ENCODE data around the gene LTBP1. TPM values are rescaled to one million over a fixed set of nuclear protein-coding genes. Genes with fewer than 3 reads are reported as not detected.
A peak's percentile ranks its signal among the peaks of the same experiment; 100 is the strongest.

Gene LTBP1
- total RNA-seq, 4 donors from 2014 or later = 5.1 to 12.9 (median 10.7) TPM

DNA sequence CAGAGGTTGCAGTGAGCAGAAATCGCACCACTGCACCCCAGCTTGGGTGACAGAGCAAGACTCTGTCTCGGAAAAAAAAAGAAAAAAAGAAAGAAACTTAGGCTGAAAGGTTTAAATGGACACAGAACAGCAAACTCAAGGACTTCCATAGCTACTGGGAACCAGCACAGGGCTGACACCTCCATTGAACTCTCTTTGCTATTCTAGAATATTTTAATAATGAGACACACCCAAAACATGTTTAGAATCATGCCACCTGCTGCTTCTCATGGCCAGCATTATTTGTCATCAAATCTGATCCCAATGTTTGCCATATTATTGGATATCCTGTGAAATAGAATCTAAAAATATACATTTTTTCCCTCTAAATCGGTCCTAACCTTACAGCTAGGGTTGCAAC lies 42.7 kb upstream of the LTBP1 start:
- H3K9me3 ChIP-seq = no peaks in the 10 kb centered on the region
- H3K36me3 ChIP-seq = no peaks in the 10 kb centered on the region
- no peak for TF ChIP-seq POLR2A (IDR thresholded peaks at IDR 0.05)
- TF ChIP-seq, protein P1, sequence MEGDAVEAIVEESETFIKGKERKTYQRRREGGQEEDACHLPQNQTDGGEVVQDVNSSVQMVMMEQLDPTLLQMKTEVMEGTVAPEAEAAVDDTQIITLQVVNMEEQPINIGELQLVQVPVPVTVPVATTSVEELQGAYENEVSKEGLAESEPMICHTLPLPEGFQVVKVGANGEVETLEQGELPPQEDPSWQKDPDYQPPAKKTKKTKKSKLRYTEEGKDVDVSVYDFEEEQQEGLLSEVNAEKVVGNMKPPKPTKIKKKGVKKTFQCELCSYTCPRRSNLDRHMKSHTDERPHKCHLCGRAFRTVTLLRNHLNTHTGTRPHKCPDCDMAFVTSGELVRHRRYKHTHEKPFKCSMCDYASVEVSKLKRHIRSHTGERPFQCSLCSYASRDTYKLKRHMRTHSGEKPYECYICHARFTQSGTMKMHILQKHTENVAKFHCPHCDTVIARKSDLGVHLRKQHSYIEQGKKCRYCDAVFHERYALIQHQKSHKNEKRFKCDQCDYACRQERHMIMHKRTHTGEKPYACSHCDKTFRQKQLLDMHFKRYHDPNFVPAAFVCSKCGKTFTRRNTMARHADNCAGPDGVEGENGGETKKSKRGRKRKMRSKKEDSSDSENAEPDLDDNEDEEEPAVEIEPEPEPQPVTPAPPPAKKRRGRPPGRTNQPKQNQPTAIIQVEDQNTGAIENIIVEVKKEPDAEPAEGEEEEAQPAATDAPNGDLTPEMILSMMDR (IDR thresholded peaks at IDR 0.05) = no peak
- WGBS, 2 donors = 87 to 97% methylated on average over 3 of the region's 3 CpGs
- intact Hi-C loops (cut with DNase I) = no loop called here
- no peak for DNase-seq
- no peak overlapping the region for H3K27ac ChIP-seq
- H3K4me1 ChIP-seq = no peaks in the 10 kb centered on the region
- no peak overlapping the region for H3K4me3 ChIP-seq (replicated peaks in 1 of 3)
- no peaks in the 10 kb centered on the region for H3K27me3 ChIP-seq

DNA sequence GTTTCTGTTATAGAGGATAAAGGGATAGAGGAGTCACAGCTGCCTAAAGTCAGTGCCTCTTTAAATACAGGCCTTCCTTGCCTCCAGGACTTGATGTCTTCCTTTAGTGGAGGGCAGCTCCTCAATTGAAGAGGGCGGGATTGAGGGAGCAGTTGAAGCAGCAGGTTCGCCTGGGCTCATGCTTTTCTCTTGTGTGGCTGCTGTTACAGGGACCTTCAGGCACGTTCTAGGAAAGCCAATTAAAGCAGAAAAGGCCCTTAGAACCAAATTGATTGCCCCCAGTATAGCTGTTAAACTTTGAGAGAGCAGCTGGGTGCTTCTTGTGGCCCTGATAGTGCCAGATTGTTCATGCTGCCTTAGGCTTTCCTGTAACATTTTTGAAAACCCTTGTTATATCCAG lies 42.0 kb upstream of the LTBP1 start:
- H3K9me3 ChIP-seq = no peaks in the 10 kb centered on the region
- no peak overlapping the region for H3K4me3 ChIP-seq (replicated peaks in 1 of 3)
- 62 to 100% methylated on average over 1 to 3 of the region's 3 CpGs for WGBS, 2 donors
- peak in 1 of 2 donors; percentile 3 for DNase-seq
- no peak overlapping the region for H3K27ac ChIP-seq
- TF ChIP-seq, protein P1 (IDR thresholded peaks at IDR 0.05) = no peak
- no peak for TF ChIP-seq POLR2A (IDR thresholded peaks at IDR 0.05)
- no peaks in the 10 kb centered on the region for H3K27me3 ChIP-seq
- no peaks in the 10 kb centered on the region for H3K36me3 ChIP-seq
- intact Hi-C loops (cut with DNase I) = no loop called here
- H3K4me1 ChIP-seq = no peaks in the 10 kb centered on the region

- WGBS, 2 donors = 34 to 44% methylated on average over 3 of the region's 3 CpGs
- H3K4me3 ChIP-seq (replicated peaks in 1 of 3) = no peak overlapping the region
- TF ChIP-seq, protein P1 (IDR thresholded peaks at IDR 0.05) = no peak
- TF ChIP-seq POLR2A (IDR thresholded peaks at IDR 0.05) = no peak
- H3K36me3 ChIP-seq = no peaks in the 10 kb centered on the region
- no peaks in the 10 kb centered on the region for H3K9me3 ChIP-seq
- H3K27ac ChIP-seq = no peak overlapping the region
- no peaks in the 10 kb centered on the region for H3K27me3 ChIP-seq
- intact Hi-C loops (cut with DNase I) = no loop called here
- H3K4me1 ChIP-seq = no peaks in the 10 kb centered on the region
- no peak for DNase-seq
Measured at GRCh38 chr2:32905270-32905669, 41.5 kb upstream of the LTBP1 start.

DNA sequence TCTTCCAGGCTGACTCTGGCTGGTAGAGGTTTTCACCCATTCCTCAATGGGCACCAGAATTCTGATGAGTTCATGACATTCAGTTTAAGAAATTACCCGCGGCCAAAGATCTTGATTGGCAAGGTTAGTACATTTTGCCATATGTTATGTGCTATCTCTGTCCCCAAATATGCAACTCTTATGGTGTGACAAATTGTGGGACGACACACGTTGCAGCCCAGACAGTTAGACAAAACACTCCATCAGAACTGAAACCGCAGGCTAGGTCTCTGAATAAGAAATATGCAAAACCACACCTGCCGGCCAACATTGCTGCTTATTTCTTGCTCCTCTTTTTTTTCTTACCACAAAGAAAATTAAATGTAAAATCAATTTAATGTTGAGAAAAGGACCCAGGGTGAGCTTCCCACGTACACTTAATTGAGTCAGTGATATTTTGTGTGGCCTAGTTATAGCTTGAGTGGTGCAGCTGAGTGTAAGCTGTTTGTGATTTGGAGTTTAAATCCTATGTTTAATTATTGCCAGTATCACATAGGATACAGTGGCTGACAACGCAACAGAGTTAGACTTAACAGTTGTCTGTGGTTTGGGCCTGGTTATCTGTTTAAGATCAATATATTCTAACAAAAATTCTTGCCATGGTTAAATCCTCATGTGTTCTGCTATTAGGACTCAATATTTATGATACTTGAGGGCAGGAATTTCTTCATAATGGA lies 35.7 kb upstream of the LTBP1 start:
- H3K4me3 ChIP-seq (replicated peaks in 1 of 3) = no peak overlapping the region
- H3K4me1 ChIP-seq = no peaks in the 10 kb centered on the region
- H3K9me3 ChIP-seq = no peaks in the 10 kb centered on the region
- no peaks in the 10 kb centered on the region for H3K27me3 ChIP-seq
- no peak overlapping the region for H3K27ac ChIP-seq
- intact Hi-C loops (cut with DNase I) = no loop called here
- no peaks in the 10 kb centered on the region for H3K36me3 ChIP-seq
- TF ChIP-seq, protein P1 (IDR thresholded peaks at IDR 0.05) = no peak
- TF ChIP-seq POLR2A (IDR thresholded peaks at IDR 0.05) = no peak
- DNase-seq = no peak
- WGBS, 2 donors = 85 to 90% methylated on average over 8 of the region's 8 CpGs

DNA sequence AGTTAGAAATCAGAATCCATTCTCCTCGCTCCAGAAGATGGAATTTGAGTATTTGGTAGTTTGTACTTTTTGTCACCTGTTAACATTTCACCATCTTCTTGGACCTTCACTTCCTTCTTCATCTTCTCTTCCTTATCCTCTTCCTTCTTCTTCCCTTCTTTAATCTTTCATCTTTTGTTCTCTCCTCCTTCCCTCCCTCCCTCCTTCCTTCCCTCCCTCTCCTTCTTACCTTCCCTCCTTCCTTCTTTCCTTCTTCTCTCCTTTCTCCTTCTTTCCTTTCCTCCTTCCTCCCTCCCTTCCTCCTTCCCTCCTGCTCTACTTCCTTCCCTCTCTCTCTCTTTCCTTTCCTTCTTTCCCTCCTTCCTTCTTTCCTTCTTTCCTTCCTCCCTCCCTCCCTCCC lies 31.1 kb upstream of the LTBP1 start:
- H3K4me3 ChIP-seq (replicated peaks in 1 of 3) = no peak overlapping the region
- no peak for DNase-seq
- no peaks in the 10 kb centered on the region for H3K36me3 ChIP-seq
- WGBS, 2 donors = 88 to 96% methylated on average over 1 of the region's 1 CpG
- H3K27me3 ChIP-seq = no peaks in the 10 kb centered on the region
- TF ChIP-seq, protein P1 (IDR thresholded peaks at IDR 0.05) = no peak
- TF ChIP-seq POLR2A (IDR thresholded peaks at IDR 0.05) = no peak
- no peak overlapping the region for H3K27ac ChIP-seq
- H3K4me1 ChIP-seq = no peaks in the 10 kb centered on the region
- intact Hi-C loops (cut with DNase I) = no loop called here
- H3K9me3 ChIP-seq = no peaks in the 10 kb centered on the region
